Dendritic cell treated with granulocyte-macrophage colony-stimulating factor and Interleukin-4, amounts not matched to agents 40 ng/mL and 50 ng/mL, for 4 days (primary cell): ENCODE results near the gene PLXDC2.
"Not testable (repeated sequence)": the region's sequence is repeated elsewhere in the genome, so short reads cannot be mapped to it uniquely, and the experiment has no call there.

Experiments
- H3K27ac Mint-ChIP-seq: one replicate; pipeline ENCODE4 v1.8.0; 2022; ENCODE audit warnings: mild to moderate bottlenecking, mixed read lengths
- H3K27me3 Mint-ChIP-seq: one replicate; pipeline ENCODE4 v1.8.0; 2022; ENCODE audit warnings: mild to moderate bottlenecking, mixed read lengths
- H3K36me3 Mint-ChIP-seq: one replicate; pipeline ENCODE4 v1.8.0; 2022; ENCODE audit warnings: low read depth, mixed read lengths
- H3K4me1 Mint-ChIP-seq: one replicate; pipeline ENCODE4 v1.8.0; 2022; ENCODE audit warnings: low read depth, mixed read lengths
- H3K4me3 Mint-ChIP-seq: one replicate; pipeline ENCODE4 v1.8.0; 2022; ENCODE audit warnings: mild to moderate bottlenecking, moderate library complexity, mixed read lengths
- H3K9me3 Mint-ChIP-seq: one replicate; pipeline ENCODE4 v1.8.0; 2022; ENCODE audit warnings: mixed read lengths
- intact Hi-C: fragments of 100-400 bp; cut with micrococcal nuclease; formaldehyde crosslinking; loops from one replicate; pipeline ENCODE4 v1.15.0; 2022

PLXDC2 gene

DNA sequence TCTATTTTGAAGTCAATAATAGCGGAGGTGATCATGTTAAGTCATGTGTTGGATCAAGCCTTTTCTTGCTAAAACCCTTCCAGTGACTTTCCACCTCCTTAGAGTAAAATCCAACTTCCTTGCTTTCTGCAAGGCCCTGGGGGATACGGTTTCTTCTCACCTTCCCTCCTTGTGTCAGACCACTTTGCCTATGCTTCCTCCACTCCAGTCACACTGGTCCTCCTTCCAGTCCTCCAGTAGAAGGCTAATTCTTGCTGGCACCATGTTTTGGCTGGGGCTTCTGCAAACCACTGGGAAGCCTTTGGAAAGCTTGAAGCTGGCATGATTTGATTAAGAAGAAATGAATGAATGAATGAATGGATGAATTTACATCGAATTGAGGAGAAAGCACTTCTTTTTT, 169.5 kb downstream of the PLXDC2 start:
- H3K27ac Mint-ChIP-seq = no peak overlapping the region
- no peaks in the 10 kb centered on the region for H3K9me3 Mint-ChIP-seq
- H3K36me3 Mint-ChIP-seq = no peaks in the 10 kb centered on the region
- no peaks in the 10 kb centered on the region for H3K27me3 Mint-ChIP-seq
- intact Hi-C loops = no loop called here
- H3K4me3 Mint-ChIP-seq = no peak overlapping the region
- peaks cover 25% of the 10 kb centered on the region for H3K4me1 Mint-ChIP-seq

GRCh38 chr10:19986591-19986990, 170.4 kb downstream of the PLXDC2 start:
- Mint-ChIP-seq H3K36me3 (no peaks in the 10 kb centered on the region), H3K27me3 (no peaks in the 10 kb centered on the region), H3K4me1 (peaks cover 25% of the 10 kb centered on the region), H3K9me3 (no peaks in the 10 kb centered on the region), H3K4me3 (no peak overlapping the region), H3K27ac (no peak overlapping the region)
- intact Hi-C loops = no loop called here

DNA sequence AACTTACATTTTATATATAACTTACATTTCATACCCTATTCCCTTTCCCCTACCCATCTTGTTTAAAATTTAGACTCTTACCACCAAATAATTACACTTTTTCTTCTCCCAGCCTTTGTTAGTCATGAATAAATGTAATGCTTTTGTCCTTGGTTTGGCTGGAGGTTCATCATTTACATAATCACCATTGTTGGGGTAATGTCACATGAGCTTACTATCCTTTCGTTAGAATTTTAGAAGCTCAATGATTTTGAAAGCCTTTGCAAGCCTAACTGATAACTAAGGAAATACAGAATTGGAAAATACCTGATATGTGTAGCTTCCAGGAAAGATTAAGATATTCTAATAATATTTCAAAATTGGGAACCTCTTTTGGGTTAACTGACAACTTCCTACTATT, 171.7 kb downstream of the PLXDC2 start:
- no peaks in the 10 kb centered on the region for H3K27me3 Mint-ChIP-seq
- H3K9me3 Mint-ChIP-seq = no peaks in the 10 kb centered on the region
- no peaks in the 10 kb centered on the region for H3K36me3 Mint-ChIP-seq
- H3K27ac Mint-ChIP-seq = no peak overlapping the region
- no peak overlapping the region for H3K4me3 Mint-ChIP-seq
- H3K4me1 Mint-ChIP-seq = peaks cover 30% of the 10 kb centered on the region
- intact Hi-C loops = no loop called here

GRCh38 chr10:19993714-19994315, 177.6 kb downstream of the PLXDC2 start:
- peaks cover 7% of the 10 kb centered on the region for H3K36me3 Mint-ChIP-seq
- H3K27ac Mint-ChIP-seq = no peak overlapping the region
- no peaks in the 10 kb centered on the region for H3K27me3 Mint-ChIP-seq
- H3K4me3 Mint-ChIP-seq = no peak overlapping the region
- intact Hi-C loops = no loop called here
- H3K9me3 Mint-ChIP-seq = peaks cover 9% of the 10 kb centered on the region
- peaks cover 31% of the 10 kb centered on the region for H3K4me1 Mint-ChIP-seq

DNA sequence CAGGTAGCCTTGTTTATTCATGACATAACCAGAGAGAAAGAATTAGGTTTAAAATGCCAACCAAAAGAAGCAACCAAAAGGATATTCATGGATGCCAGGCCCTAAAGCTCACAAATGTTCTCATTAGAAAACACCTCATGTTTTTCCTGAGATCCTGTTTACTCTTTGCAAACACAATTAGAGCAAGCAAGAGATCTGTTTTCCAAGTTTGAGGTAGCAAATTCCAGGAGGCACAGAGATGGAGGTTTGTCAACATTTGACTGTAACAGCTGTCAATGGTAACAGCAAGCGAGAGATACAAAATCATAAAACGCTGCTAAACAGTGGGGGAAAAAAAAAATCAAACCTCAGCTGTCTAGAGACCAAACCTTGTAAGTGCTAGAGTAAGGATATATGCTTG, 182.2 kb downstream of the PLXDC2 start:
- Mint-ChIP-seq H3K36me3 (peaks cover 28% of the 10 kb centered on the region), H3K4me3 (no peak overlapping the region), H3K27ac (peak overlapping the region; percentile 15), H3K27me3 (no peaks in the 10 kb centered on the region), H3K9me3 (peaks cover 9% of the 10 kb centered on the region), H3K4me1 (peaks cover 54% of the 10 kb centered on the region)
- intact Hi-C loops = no loop called here

- intact Hi-C loops = no loop called here
- no peak overlapping the region for H3K4me3 Mint-ChIP-seq
- H3K9me3 Mint-ChIP-seq = peaks cover 9% of the 10 kb centered on the region
- no peak overlapping the region for H3K27ac Mint-ChIP-seq
- H3K27me3 Mint-ChIP-seq = no peaks in the 10 kb centered on the region
- peaks cover 48% of the 10 kb centered on the region for H3K4me1 Mint-ChIP-seq
- peaks cover 28% of the 10 kb centered on the region for H3K36me3 Mint-ChIP-seq
These were observed 183.2 kb downstream of the PLXDC2 start for GRCh38 chr10:19999431-19999830.

DNA sequence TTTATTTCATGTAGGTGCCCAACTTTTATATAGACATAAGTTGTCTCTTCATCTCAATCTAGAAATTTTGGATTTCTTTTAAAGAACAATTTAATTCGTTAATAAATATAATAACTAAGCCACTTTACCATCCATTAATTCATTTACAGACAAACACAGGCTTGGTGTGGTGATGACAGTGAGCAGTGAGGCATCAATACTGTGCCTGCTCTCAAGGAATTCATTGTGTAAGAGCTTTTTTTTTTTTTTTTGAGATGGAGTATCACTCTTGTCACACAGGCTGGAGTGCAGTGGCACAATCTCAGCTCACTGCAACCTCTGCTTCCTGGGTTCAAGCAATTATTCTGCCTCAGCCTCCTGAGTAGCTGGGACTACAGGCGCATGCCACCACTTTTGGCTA, 185.8 kb downstream of the PLXDC2 start:
- intact Hi-C loops = loop anchor here (5.0 to 10.0 kb wide), 3 partner anchors 133 to 367 kb away; partner anchors contain the start of gene PLXDC2
- H3K9me3 Mint-ChIP-seq, H3K4me3 Mint-ChIP-seq, H3K27me3 Mint-ChIP-seq: not testable (repeated sequence)
- peaks cover 57% of the 10 kb centered on the region for H3K4me1 Mint-ChIP-seq
- peaks cover 36% of the 10 kb centered on the region for H3K36me3 Mint-ChIP-seq
- peak overlapping the region; percentile 90 for H3K27ac Mint-ChIP-seq

- Mint-ChIP-seq H3K36me3 (peaks cover 36% of the 10 kb centered on the region), H3K27me3 (no peaks in the 10 kb centered on the region), H3K4me3 (no peak overlapping the region), H3K4me1 (peaks cover 61% of the 10 kb centered on the region), H3K27ac (peak overlapping the region; percentile 90), H3K9me3 (no peaks in the 10 kb centered on the region)
- intact Hi-C loops = loop anchor here (5.0 to 10.0 kb wide), 3 partner anchors 132 to 368 kb away; partner anchors contain the start of gene PLXDC2
These were observed 186.4 kb downstream of the PLXDC2 start for GRCh38 chr10:20002657-20003056.

DNA sequence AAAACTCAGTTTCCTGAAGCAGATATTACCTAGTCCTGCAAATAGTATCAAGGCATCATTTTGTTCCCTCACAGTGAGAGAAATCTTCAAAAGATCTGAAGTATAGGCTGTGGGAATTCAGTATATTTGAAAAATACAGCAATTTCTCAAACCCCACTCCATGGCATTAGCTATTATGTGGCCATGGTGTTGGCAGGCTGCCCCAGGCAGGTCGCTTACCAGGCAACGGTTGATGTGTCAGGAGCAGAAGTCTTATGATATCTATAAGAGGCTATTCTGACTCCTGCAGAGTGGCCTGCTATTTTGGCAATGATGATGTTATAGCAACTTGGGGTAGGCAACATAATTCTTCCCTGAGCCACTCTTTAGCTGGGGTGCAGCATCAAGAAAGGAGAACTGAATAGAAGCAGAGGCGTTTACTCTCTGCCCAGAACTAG, 187.9 kb downstream of the PLXDC2 start:
- peak overlapping the region; percentile 90 for H3K27ac Mint-ChIP-seq

DNA sequence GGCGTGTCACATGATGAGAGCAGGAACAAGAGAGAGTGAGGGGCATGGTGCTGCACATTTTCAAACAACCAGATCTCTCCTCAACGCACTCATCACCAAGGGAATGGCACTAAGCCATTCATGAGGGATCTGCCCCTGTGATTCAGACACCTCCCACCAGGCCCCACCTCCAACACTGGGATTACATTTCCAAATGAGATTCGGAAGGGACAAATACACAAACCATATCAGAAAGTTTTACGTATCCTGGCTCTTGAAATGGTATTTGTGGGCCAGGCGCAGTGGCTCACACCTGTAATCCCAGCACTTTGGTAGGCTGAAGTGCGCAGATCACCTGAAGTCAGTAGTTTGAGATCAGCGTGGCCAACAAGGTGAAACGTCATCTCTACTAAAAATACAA, 189.4 kb downstream of the PLXDC2 start:
- peaks cover 8% of the 10 kb centered on the region for H3K9me3 Mint-ChIP-seq
- H3K27me3 Mint-ChIP-seq = no peaks in the 10 kb centered on the region
- intact Hi-C loops = loop anchor here (10.0 kb wide), 2 partner anchors 129 to 371 kb away; no protein-coding TSS in a partner anchor
- no peak overlapping the region for H3K4me3 Mint-ChIP-seq
- peaks cover 66% of the 10 kb centered on the region for H3K4me1 Mint-ChIP-seq
- H3K36me3 Mint-ChIP-seq = peaks cover 53% of the 10 kb centered on the region
- H3K27ac Mint-ChIP-seq = peak overlapping the region; percentile 90

More for the DNA sequence above, 187.9 kb downstream of the PLXDC2 start:
- intact Hi-C loops = loop anchor here (5.0 to 10.0 kb wide), 3 partner anchors 131 to 369 kb away; partner anchors contain the start of gene PLXDC2
- Mint-ChIP-seq H3K27me3 (no peaks in the 10 kb centered on the region), H3K9me3 (peaks cover 8% of the 10 kb centered on the region), H3K36me3 (peaks cover 42% of the 10 kb centered on the region), H3K4me3 (peak overlapping the region; percentile 40), H3K4me1 (peaks cover 64% of the 10 kb centered on the region)

- peaks cover 53% of the 10 kb centered on the region for H3K36me3 Mint-ChIP-seq
- intact Hi-C loops = loop anchor here (10.0 kb wide), 2 partner anchors 128 to 372 kb away; no protein-coding TSS in a partner anchor
- H3K4me3 Mint-ChIP-seq = no peak overlapping the region
These were observed 190.1 kb downstream of the PLXDC2 start for GRCh38 chr10:20006169-20006870.

GRCh38 chr10:20007426-20007825, 191.2 kb downstream of the PLXDC2 start:
- H3K27ac Mint-ChIP-seq = no peak overlapping the region
- peaks cover 8% of the 10 kb centered on the region for H3K9me3 Mint-ChIP-seq
- H3K4me1 Mint-ChIP-seq = peaks cover 56% of the 10 kb centered on the region

More at GRCh38 chr10:20006169-20006870, 190.1 kb downstream of the PLXDC2 start:
- H3K4me1 Mint-ChIP-seq = peaks cover 64% of the 10 kb centered on the region
- H3K27me3 Mint-ChIP-seq = no peaks in the 10 kb centered on the region
- H3K27ac Mint-ChIP-seq = peak overlapping the region; percentile 90
- peaks cover 8% of the 10 kb centered on the region for H3K9me3 Mint-ChIP-seq

DNA sequence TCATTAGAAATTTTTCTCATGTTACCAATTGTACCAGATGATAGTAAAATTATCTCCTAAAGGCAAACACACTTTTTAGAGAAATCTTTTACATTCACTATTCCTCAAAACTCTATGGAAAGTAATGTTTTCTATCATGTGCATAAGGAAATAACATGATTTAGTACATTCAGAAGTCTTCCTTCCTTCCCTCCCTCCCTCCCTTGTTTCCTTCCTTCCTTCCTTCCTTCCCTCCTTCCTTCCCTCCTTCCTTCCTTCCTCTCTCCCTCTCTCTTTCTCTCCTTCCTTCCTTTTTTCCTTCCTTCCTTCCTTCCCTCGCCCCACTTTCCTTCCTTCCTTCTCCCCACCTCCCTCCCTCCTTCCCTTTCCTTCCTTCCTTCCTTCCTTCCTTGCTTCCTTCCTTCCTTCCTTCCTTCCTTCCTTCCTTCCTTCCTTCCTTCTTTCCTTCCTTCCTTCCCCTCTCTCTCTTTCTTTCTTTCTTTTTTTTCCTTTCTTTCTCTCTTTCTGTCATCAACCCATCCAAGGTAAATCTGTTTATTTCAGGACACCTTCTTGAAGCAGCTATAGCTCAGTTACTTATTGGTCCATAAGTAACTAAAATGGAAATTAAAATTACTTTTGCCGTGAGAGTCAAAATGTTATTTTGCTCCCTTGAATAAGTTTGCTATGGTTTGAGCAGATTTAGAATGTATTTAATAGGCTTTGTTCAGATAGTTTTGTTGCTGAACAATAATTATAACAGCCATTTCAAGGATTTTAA, 197.9 kb downstream of the PLXDC2 start:
- peak overlapping the region; percentile 54 for H3K27ac Mint-ChIP-seq
- intact Hi-C loops = loop anchor here (10.0 kb wide), 1 partner anchor 49 kb away; no protein-coding TSS in a partner anchor
- H3K36me3 Mint-ChIP-seq = peaks cover 38% of the 10 kb centered on the region
- H3K27me3 Mint-ChIP-seq = no peaks in the 10 kb centered on the region
- H3K9me3 Mint-ChIP-seq = peaks cover 37% of the 10 kb centered on the region
- peaks cover 44% of the 10 kb centered on the region for H3K4me1 Mint-ChIP-seq
- no peak overlapping the region for H3K4me3 Mint-ChIP-seq

More at GRCh38 chr10:20007426-20007825, 191.2 kb downstream of the PLXDC2 start:
- no peaks in the 10 kb centered on the region for H3K27me3 Mint-ChIP-seq
- H3K36me3 Mint-ChIP-seq = peaks cover 42% of the 10 kb centered on the region
- intact Hi-C loops = loop anchor here (10.0 kb wide), 2 partner anchors 127 to 373 kb away; no protein-coding TSS in a partner anchor
- H3K4me3 Mint-ChIP-seq = no peak overlapping the region
